HepG2 (cell line): ENCODE data around the gene TXNRD3. TPM values are rescaled to one million over a fixed set of nuclear protein-coding genes. Genes with fewer than 3 reads are reported as not detected.
"Not testable (repeated sequence)": the region's sequence is repeated elsewhere in the genome, so short reads cannot be mapped to it uniquely, and the experiment has no call there.

Experiments used
- ARID5B ChIP-seq: IDR thresholded peaks from 2 replicates; pipeline ENCODE4 v1.4.0; 2020; ENCODE audit warnings: mild to moderate bottlenecking, missing genetic modification reagents
- CEBPG ChIP-seq: IDR thresholded peaks from 2 replicates; pipeline ENCODE4 v1.6.1; 2016
- CTCF ChIP-seq: sonication (generic); formaldehyde crosslinking; IDR thresholded peaks from 2 replicates; pipeline ENCODE4 v1.5.0; 2020; ENCODE audit warnings: mild to moderate bottlenecking, missing genetic modification reagents, moderate library complexity
- DRAP1 ChIP-seq: IDR thresholded peaks from 2 replicates; pipeline ENCODE4 v1.6.1; 2016; ENCODE audit warnings: missing genetic modification reagents, missing compliant biosample characterization
- FOXA1 ChIP-seq, 2 experiments: fragments of 450-650 bp in 1 of 2; sonication (generic) in 1 of 2; formaldehyde crosslinking in 1 of 2; IDR thresholded peaks; 2 replicates each; pipeline versions ENCODE4 v1.4.0 to v1.6.1; 2016 to 2020; ENCODE audit warnings: missing genetic modification reagents in 1 of 2
- FOXA3 ChIP-seq: IDR thresholded peaks from 2 replicates; pipeline ENCODE4 v1.6.1; 2016; ENCODE audit warnings: missing genetic modification reagents, missing compliant biosample characterization
- FOXK1 ChIP-seq: sonication (generic); formaldehyde crosslinking; IDR thresholded peaks from 2 replicates; pipeline ENCODE4 v1.4.0; 2020; ENCODE audit warnings: low read depth, missing genetic modification reagents, borderline replicate concordance
- FOXP4 ChIP-seq: sonication (generic); formaldehyde crosslinking; IDR thresholded peaks from 2 replicates; pipeline ENCODE4 v1.4.0; 2020; ENCODE audit warnings: missing genetic modification reagents
- GATAD2A ChIP-seq: IDR thresholded peaks from 2 replicates; pipeline ENCODE4 v1.6.1; 2016
- KAT8 ChIP-seq: IDR thresholded peaks from 2 replicates; pipeline ENCODE4 v1.6.1; 2016; ENCODE audit warnings: missing genetic modification reagents, missing compliant biosample characterization
- KDM2A ChIP-seq: sonication (generic); formaldehyde crosslinking; IDR thresholded peaks from 2 replicates; pipeline ENCODE4 v1.4.0; 2020; ENCODE audit warnings: low read depth, missing genetic modification reagents, borderline replicate concordance
- KLF16 ChIP-seq, 2 experiments: sonication (generic) in 1 of 2; formaldehyde crosslinking in 1 of 2; IDR thresholded peaks; 2 replicates each; pipeline versions ENCODE4 v1.6.1 to v1.8.0; 2016 to 2023; ENCODE audit warnings: missing genetic modification reagents in 2 of 2, missing compliant biosample characterization in 1 of 2
- SALL1 ChIP-seq: sonication (generic); formaldehyde crosslinking; IDR thresholded peaks from 2 replicates; pipeline ENCODE4 v1.8.0; 2022; ENCODE audit warnings: mild to moderate bottlenecking, missing genetic modification reagents
- SIX4 ChIP-seq: sonication (generic); formaldehyde crosslinking; IDR thresholded peaks from 2 replicates; pipeline ENCODE4 v1.4.0; 2020; ENCODE audit warnings: missing genetic modification reagents
- SOX13 ChIP-seq, 3 experiments: fragments of 450-650 bp in 1 of 3; sonication (generic) in 1 of 3; formaldehyde crosslinking in 1 of 3; IDR thresholded peaks in 2 of 3; conservative IDR thresholded peaks in 1 of 3; 2 replicates each; pipeline versions ENCODE4 v1.5.0 to v1.6.1; 2016 to 2020; ENCODE audit warnings: antibody characterized with exemption in 1 of 3, mild to moderate bottlenecking in 1 of 3, missing compliant biosample characterization in 1 of 3, missing genetic modification reagents in 1 of 3, moderate library complexity in 1 of 3
- SOX5 ChIP-seq: IDR thresholded peaks from 2 replicates; pipeline ENCODE4 v1.6.1; 2016; ENCODE audit warnings: borderline replicate concordance
- SP5 ChIP-seq: IDR thresholded peaks from 2 replicates; pipeline ENCODE4 v1.6.1; 2016; ENCODE audit warnings: low read depth, borderline replicate concordance
- ZNF264 ChIP-seq: sonication (generic); formaldehyde crosslinking; IDR thresholded peaks from 2 replicates; pipeline ENCODE4 v1.4.0; 2020; ENCODE audit warnings: missing genetic modification reagents
- ZNF580 ChIP-seq: IDR thresholded peaks from 2 replicates; pipeline ENCODE4 v1.6.1; 2016; ENCODE audit warnings: low read depth, borderline replicate concordance
- ZNF644 ChIP-seq: IDR thresholded peaks from 2 replicates; pipeline ENCODE4 v1.6.1; 2016; ENCODE audit warnings: low read depth
- ZSCAN25 ChIP-seq: sonication (generic); formaldehyde crosslinking; IDR thresholded peaks from 2 replicates; pipeline ENCODE4 v1.8.0; 2022; ENCODE audit warnings: mild to moderate bottlenecking, missing genetic modification reagents
- polyA plus RNA-seq, 8 experiments: library from polyadenylated mRNA; depleted of rRNA in 3 of 8; stranded (reverse) in 7 of 8; unstranded in 1 of 8; fragments of >200 nt; fragmentation: Illumina TruSeq in 4 of 8; extraction: Trizol in 4 of 8; gene quantifications; 2 replicates each; pipeline versions ENCODE4 v1.2.1 to v1.2.3, GENCODE V29; 2011 to 2016; ENCODE audit warnings: low read depth in 4 of 8, missing spikeins in 1 of 8, mixed read lengths in 1 of 8; ENCODE audit not compliant: insufficient read depth in 1 of 8
- total RNA-seq, 5 experiments: library from RNA; depleted of rRNA; stranded (reverse); fragments of >200 nt; fragmentation: Illumina TruSeq; extraction: Trizol; gene quantifications; 2 replicates each; pipeline ENCODE4 v1.2.3, GENCODE V29; 2016; ENCODE audit warnings: low read depth in 1 of 5

Gene TXNRD3
- total and polyA plus RNA-seq, 2 of the 13 experiments (the other 11 are each of a cell fraction or from before 2014, with no cell fraction given) = 4.8 to 20.7 TPM

GRCh38 chr3:126591515-126591914 is 63.4 kb downstream of the TXNRD3 start (continued):
- TF ChIP-seq SIX4 = 0 out of 2 replicates have a peak, but pooled peaks have one; percentile 12
- TF ChIP-seq KLF16 (CRISPR knock-in tag; IDR thresholded peaks at IDR 0.05) = peak in 1 of 2 experiments; percentile 37; a peak in 1 of 4 replicates
- peak; percentile 51; the same call in 1 of the 2 replicates for TF ChIP-seq SP5 (CRISPR knock-in tag)
- 0 out of 2 replicates have a peak, but pooled peaks have one; percentile 9 for TF ChIP-seq CTCF (CRISPR knock-in tag)
- 0 out of 2 replicates have a peak, but pooled peaks have one; percentile 28 for TF ChIP-seq KDM2A (CRISPR knock-in tag)
- TF ChIP-seq ZNF264 (CRISPR knock-in tag) = 0 out of 2 replicates have a peak, but pooled peaks have one; percentile 41
- TF ChIP-seq KAT8 (CRISPR knock-in tag) = 0 out of 2 replicates have a peak, but pooled peaks have one; percentile 38
- TF ChIP-seq CEBPG = 0 out of 2 replicates have a peak, but pooled peaks have one; percentile 3
- TF ChIP-seq ZNF580 = 0 out of 2 replicates have a peak, but pooled peaks have one; percentile 33
- 0 out of 2 replicates have a peak, but pooled peaks have one; percentile 26 for TF ChIP-seq FOXP4 (CRISPR knock-in tag)
- TF ChIP-seq FOXA1, SOX13 (IDR thresholded peaks at IDR 0.05): not testable (repeated sequence)
- peak; percentile 82 for TF ChIP-seq FOXA1 (CRISPR knock-in tag; IDR thresholded peaks at IDR 0.05)
- TF ChIP-seq ZNF644 = 0 out of 2 replicates have a peak, but pooled peaks have one; percentile 33
- peak in 1 of 2 experiments; percentile 45; a peak in 2 of 4 replicates for TF ChIP-seq SOX13 (CRISPR knock-in tag; conservative IDR thresholded peaks at IDR 0.05 in 1 of 2, IDR thresholded peaks at IDR 0.05 in 1 of 2)
- TF ChIP-seq FOXK1 (CRISPR knock-in tag) = 0 out of 2 replicates have a peak, but pooled peaks have one; percentile 38
- 0 out of 2 replicates have a peak, but pooled peaks have one; percentile 45 for TF ChIP-seq ZSCAN25 (CRISPR knock-in tag)
- peak; percentile 42; the same call in 1 of the 2 replicates for TF ChIP-seq ARID5B (CRISPR knock-in tag)
- TF ChIP-seq SOX5 (CRISPR knock-in tag) = peak; percentile 48; the same call in 1 of the 2 replicates
- peak; percentile 74 for TF ChIP-seq FOXA3 (CRISPR knock-in tag)
- peak; percentile 10; the same call in 1 of the 2 replicates for TF ChIP-seq SALL1 (CRISPR knock-in tag)
- 0 out of 2 replicates have a peak, but pooled peaks have one; percentile 37 for TF ChIP-seq DRAP1 (CRISPR knock-in tag)
- 0 out of 2 replicates have a peak, but pooled peaks have one; percentile 27 for TF ChIP-seq GATAD2A (CRISPR knock-in tag)
- TF ChIP-seq, all 625 proteins: peak for 29; not testable (repeated sequence) for 596
